ENCODE data around the gene DLGAP4.

DNA sequence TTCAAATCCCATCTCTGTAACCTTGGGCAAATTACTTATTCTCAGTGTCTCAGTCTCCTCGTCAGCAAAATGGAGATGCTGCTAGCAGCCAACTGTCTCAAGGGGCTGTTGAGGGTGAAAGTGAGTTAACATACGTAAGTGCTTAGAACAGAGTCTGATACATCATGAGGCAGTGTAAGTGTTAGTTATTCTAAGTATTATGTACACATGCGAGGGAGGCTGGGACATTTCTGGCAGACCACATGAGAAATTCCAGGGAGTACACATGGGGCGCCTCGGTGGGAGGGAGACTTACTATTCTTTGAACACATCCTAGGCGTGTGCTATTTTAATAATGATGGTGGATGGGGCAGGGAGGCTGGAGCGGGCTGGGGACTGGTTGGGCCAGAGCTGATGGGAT lies 99.1 kb downstream of the DLGAP4 start:
- TF ChIP-seq, protein P1, sequence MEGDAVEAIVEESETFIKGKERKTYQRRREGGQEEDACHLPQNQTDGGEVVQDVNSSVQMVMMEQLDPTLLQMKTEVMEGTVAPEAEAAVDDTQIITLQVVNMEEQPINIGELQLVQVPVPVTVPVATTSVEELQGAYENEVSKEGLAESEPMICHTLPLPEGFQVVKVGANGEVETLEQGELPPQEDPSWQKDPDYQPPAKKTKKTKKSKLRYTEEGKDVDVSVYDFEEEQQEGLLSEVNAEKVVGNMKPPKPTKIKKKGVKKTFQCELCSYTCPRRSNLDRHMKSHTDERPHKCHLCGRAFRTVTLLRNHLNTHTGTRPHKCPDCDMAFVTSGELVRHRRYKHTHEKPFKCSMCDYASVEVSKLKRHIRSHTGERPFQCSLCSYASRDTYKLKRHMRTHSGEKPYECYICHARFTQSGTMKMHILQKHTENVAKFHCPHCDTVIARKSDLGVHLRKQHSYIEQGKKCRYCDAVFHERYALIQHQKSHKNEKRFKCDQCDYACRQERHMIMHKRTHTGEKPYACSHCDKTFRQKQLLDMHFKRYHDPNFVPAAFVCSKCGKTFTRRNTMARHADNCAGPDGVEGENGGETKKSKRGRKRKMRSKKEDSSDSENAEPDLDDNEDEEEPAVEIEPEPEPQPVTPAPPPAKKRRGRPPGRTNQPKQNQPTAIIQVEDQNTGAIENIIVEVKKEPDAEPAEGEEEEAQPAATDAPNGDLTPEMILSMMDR (IDR thresholded peaks at IDR 0.05 in 2 of 3, conservative IDR thresholded peaks at IDR 0.05 in 1 of 3; ENCODE audit: borderline replicate concordance in 1 of 3, insufficient read depth in 1 of 3, low read depth in 2 of 3, low read length in 2 of 3): no peak
- TF ChIP-seq CEBPB (IDR thresholded peaks at IDR 0.05; ENCODE audit: low read depth) (no peak), EZH2phosphoT487 (IDR thresholded peaks at IDR 0.05; ENCODE audit: borderline replicate concordance) (no peak), POLR2A (IDR thresholded peaks at IDR 0.05; ENCODE audit: borderline replicate concordance, extremely low read depth, insufficient read depth, insufficient read length) (no peak), EZH2 (IDR thresholded peaks at IDR 0.05) (no peak), CBX3 (IDR thresholded peaks at IDR 0.05; ENCODE audit: low read depth) (no peak), YY1 (IDR thresholded peaks at IDR 0.05; ENCODE audit: extremely low read depth, insufficient replicate concordance, low read depth, low read length) (no peak), POLR2AphosphoS5 (IDR thresholded peaks at IDR 0.05; ENCODE audit: low read depth, low read length) (no peak)
- TF ChIP-seq, protein P2, sequence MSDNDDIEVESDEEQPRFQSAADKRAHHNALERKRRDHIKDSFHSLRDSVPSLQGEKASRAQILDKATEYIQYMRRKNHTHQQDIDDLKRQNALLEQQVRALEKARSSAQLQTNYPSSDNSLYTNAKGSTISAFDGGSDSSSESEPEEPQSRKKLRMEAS (IDR thresholded peaks at IDR 0.05): no peak
